ENCODE measurements around the gene GAS2L1.

The GAS2L1 gene

DNA sequence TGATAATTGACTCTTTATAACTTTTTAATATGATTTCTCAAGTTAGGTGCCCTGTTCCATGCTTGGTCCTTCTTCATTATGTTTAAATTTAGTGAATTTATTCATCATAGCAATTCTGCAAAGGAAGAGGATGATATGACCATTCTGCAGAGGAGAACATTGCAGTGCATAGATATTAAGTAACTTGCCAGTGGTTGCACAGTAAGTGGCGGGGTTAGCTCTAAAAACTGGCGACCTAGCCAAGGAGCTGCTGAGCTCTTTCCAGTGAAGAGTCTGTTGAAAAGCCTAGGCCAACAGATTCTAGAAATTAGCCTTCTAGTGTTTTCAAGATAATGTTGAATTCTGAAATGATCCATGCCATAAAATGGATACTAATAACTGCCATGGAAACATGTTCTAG, 33.8 kb upstream of the GAS2L1 start:
- DNase-seq (ENCODE audit: low spot score), result no peak
- no peak for TF ChIP-seq CTCF (IDR thresholded peaks at IDR 0.05; ENCODE audit: borderline replicate concordance, control extremely low read depth, extremely low read depth, insufficient read depth, missing control alignments)
- in situ Hi-C loops (cut with MboI; ENCODE audit: low sequenced_read_pairs, unreplicated experiment), result no loop called here

- in situ Hi-C loops (cut with MboI; ENCODE audit: low sequenced_read_pairs, unreplicated experiment), result no loop called here
- DNase-seq (ENCODE audit: low spot score), result no peak
- TF ChIP-seq CTCF (IDR thresholded peaks at IDR 0.05; ENCODE audit: borderline replicate concordance, control extremely low read depth, extremely low read depth, insufficient read depth, missing control alignments), result no peak
These were observed 31.3 kb upstream of the GAS2L1 start for GRCh38 chr22:29275167-29275566.

DNA sequence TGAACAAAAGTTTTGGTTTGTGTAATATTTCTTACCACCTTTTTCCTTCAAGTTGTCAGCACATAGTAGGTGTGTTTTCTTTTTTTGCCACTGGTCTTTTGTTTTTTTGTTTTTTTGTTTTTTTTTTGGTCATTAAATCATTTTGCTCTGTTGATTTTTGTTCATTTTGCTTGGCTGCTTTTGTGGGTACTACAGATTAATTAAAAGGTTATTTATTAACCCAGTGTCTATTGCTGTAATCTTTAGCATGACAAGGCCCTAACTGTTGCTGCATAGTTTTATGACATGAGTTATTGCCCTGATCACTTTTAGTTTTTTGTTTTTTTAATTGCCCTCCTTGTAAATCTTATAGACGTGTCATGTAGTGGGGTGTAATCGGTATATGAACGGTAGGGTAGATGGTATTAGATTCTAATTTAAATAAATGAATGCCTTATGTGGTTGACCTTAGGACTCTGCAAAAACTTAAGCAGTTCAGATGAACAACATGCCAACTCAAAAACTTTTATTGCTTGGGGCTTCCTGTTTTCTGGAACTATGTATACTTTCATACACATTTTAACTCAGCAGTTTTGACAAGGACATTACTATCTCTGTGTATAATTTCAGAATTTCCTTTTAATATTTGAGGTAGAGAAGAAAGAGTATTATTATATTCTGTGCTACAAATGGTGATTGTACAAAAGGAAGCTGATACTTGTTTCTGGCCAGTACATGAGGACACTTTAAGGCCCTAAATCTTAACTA, 30.5 kb upstream of the GAS2L1 start:
- in situ Hi-C loops (cut with MboI; ENCODE audit: low sequenced_read_pairs, unreplicated experiment), result no loop called here
- no peak for TF ChIP-seq CTCF (IDR thresholded peaks at IDR 0.05; ENCODE audit: borderline replicate concordance, control extremely low read depth, extremely low read depth, insufficient read depth, missing control alignments)
- no peak for DNase-seq (ENCODE audit: low spot score)

DNA sequence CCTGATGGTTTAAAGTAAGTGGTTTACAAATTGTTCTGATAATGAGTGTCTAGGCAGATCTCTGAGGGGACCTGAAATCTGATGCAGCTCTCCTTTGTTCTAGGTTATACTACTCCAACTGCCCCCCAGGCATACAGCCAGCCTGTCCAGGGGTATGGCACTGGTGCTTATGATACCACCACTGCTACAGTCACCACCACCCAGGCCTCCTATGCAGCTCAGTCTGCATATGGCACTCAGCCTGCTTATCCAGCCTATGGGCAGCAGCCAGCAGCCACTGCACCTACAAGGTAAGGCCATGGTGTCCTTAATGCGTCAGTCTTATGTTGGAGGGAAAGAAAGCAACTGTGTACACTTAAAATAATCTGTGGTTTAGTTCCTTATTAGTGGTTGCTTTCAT, 28.5 kb upstream of the GAS2L1 start:
- in situ Hi-C loops (cut with MboI; ENCODE audit: low sequenced_read_pairs, unreplicated experiment), result no loop called here
- no peak for DNase-seq (ENCODE audit: low spot score)
- TF ChIP-seq CTCF (IDR thresholded peaks at IDR 0.05; ENCODE audit: borderline replicate concordance, control extremely low read depth, extremely low read depth, insufficient read depth, missing control alignments), result no peak

DNA sequence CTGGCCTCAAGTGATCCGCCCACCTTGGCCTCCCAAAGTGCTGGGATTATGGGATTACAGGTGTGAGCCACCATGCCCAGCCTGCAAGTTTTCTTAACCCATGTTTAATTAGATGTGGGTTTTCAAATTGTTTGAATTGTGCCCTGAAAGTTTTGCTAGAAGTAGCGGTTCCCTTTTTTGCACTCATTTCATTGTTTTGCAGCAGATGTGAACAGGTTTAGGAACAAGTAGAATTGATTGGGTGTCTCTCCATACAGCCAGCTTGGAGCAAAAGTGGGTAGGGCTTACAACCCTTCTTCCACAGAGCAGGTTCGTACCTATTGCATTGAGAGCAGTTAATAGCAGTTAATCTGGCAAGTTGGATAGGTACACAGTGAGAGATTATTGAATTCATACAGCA, 22.3 kb upstream of the GAS2L1 start:
- no peak for DNase-seq (ENCODE audit: low spot score)
- in situ Hi-C loops (cut with MboI; ENCODE audit: low sequenced_read_pairs, unreplicated experiment), result no loop called here
- no peak for TF ChIP-seq CTCF (IDR thresholded peaks at IDR 0.05; ENCODE audit: borderline replicate concordance, control extremely low read depth, extremely low read depth, insufficient read depth, missing control alignments)

- TF ChIP-seq CTCF (IDR thresholded peaks at IDR 0.05; ENCODE audit: borderline replicate concordance, control extremely low read depth, extremely low read depth, insufficient read depth, missing control alignments), result no peak
- in situ Hi-C loops (cut with MboI; ENCODE audit: low sequenced_read_pairs, unreplicated experiment), result no loop called here
- no peak for DNase-seq (ENCODE audit: low spot score)
These were observed 17.6 kb upstream of the GAS2L1 start for GRCh38 chr22:29288837-29289236.
